CD14-positive monocyte (primary cell): ENCODE measurements around the gene IFT122. TPM values are rescaled to one million over a fixed set of nuclear protein-coding genes. Genes with fewer than 3 reads are reported as not detected.

ENCODE experiments used
- DNase-seq, 3 donors: peaks; one replicate each; pipeline ENCODE4 v3.0.0-alpha.2; 2011 to 2022
- H2AFZ ChIP-seq: 2 replicates; pipeline ENCODE4 v1.6.0; 2012; ENCODE audit warnings: mild to moderate bottlenecking, low read depth, low read length, inconsistent platforms; ENCODE audit not compliant: insufficient read depth, poor library complexity, severe bottlenecking
- H3K27ac ChIP-seq, 2 donors: 1 replicate in 1 of 2; 2 replicates in 1 of 2; pipeline ENCODE4 v1.5.1; 2012 to 2013; ENCODE audit warnings: low read length in 2 of 2, control low read depth in 1 of 2, inconsistent platforms in 1 of 2, low read depth in 1 of 2, mild to moderate bottlenecking in 1 of 2
- H3K27me3 ChIP-seq, 2 donors: one replicate each; pipeline versions ENCODE4 v1.6.0 to v1.6.1; 2011 to 2013; ENCODE audit warnings: low read length in 2 of 2; ENCODE audit not compliant: control insufficient read depth in 2 of 2, insufficient read depth in 2 of 2
- H3K36me3 ChIP-seq, 2 donors: replicated peaks in 1 of 2; 1 replicate in 1 of 2; 2 replicates in 1 of 2; pipeline versions ENCODE4 v1.5.1 to v1.6.1; 2012 to 2013; ENCODE audit warnings: low read length in 2 of 2, control low read depth in 1 of 2, inconsistent platforms in 1 of 2, mild to moderate bottlenecking in 1 of 2; ENCODE audit not compliant: insufficient read depth in 2 of 2, control insufficient read depth in 1 of 2
- H3K4me1 ChIP-seq, 2 donors: 1 replicate in 1 of 2; 2 replicates in 1 of 2; pipeline versions ENCODE4 v1.5.1 to v1.6.1; 2012 to 2013; ENCODE audit warnings: low read length in 2 of 2, control low read depth in 1 of 2, inconsistent platforms in 1 of 2, mild to moderate bottlenecking in 1 of 2, moderate library complexity in 1 of 2; ENCODE audit not compliant: insufficient read depth in 2 of 2, control insufficient read depth in 1 of 2
- H3K4me2 ChIP-seq: replicated peaks from 2 replicates; pipeline ENCODE3; 2012; ENCODE audit warnings: low read length, moderate library complexity, mild to moderate bottlenecking; ENCODE audit not compliant: poor library complexity, severe bottlenecking; ENCODE audit errors: extremely low read depth
- H3K4me3 ChIP-seq, 3 experiments: fragments of 200-600 bp in 1 of 3; sonication (generic) in 1 of 3; replicated peaks in 1 of 3; 1 replicate in 2 of 3; 2 replicates in 1 of 3; pipeline ENCODE4 v1.5.1; 2011 to 2013; ENCODE audit warnings: low read length in 3 of 3, mild to moderate bottlenecking in 3 of 3, control low read depth in 2 of 3, low read depth in 2 of 3, inconsistent platforms in 1 of 3, moderate library complexity in 1 of 3
- H3K79me2 ChIP-seq: 2 replicates; pipeline ENCODE4 v1.6.0; 2012; ENCODE audit warnings: mild to moderate bottlenecking, control low read depth, inconsistent platforms, low read length, moderate library complexity; ENCODE audit not compliant: insufficient read depth
- H3K9ac ChIP-seq: 2 replicates; pipeline ENCODE4 v1.6.0; 2017; ENCODE audit warnings: low read length, mild to moderate bottlenecking; ENCODE audit not compliant: insufficient read depth, poor library complexity, severe bottlenecking
- H3K9me3 ChIP-seq, 2 donors: replicated peaks in 1 of 2; 1 replicate in 1 of 2; 2 replicates in 1 of 2; pipeline versions ENCODE4 v1.5.1 to v1.6.1; 2012 to 2013; ENCODE audit warnings: low read length in 2 of 2, control low read depth in 1 of 2; ENCODE audit not compliant: control insufficient read depth in 1 of 2, insufficient read depth in 1 of 2
- H4K20me1 ChIP-seq: 2 replicates; pipeline ENCODE4 v1.6.0; 2012; ENCODE audit warnings: mild to moderate bottlenecking, low read length, control low read depth, moderate library complexity; ENCODE audit not compliant: insufficient read depth
- H3K27ac Mint-ChIP-seq, 7 donors: one replicate each; pipeline ENCODE4 v1.8.0; 2020; ENCODE audit warnings: mild to moderate bottlenecking in 7 of 7, mixed read lengths in 7 of 7, moderate library complexity in 6 of 7, inconsistent platforms in 2 of 7
- H3K27me3 Mint-ChIP-seq, 3 donors: one replicate each; pipeline ENCODE4 v1.8.0; 2021 to 2022; ENCODE audit warnings: low read depth in 3 of 3, mild to moderate bottlenecking in 3 of 3, mixed read lengths in 3 of 3, moderate library complexity in 3 of 3, inconsistent platforms in 1 of 3
- H3K36me3 Mint-ChIP-seq, 2 donors: one replicate each; pipeline ENCODE4 v1.8.0; 2020; ENCODE audit warnings: mixed read lengths in 2 of 2, inconsistent platforms in 1 of 2, mild to moderate bottlenecking in 1 of 2
- H3K4me1 Mint-ChIP-seq: one replicate; pipeline ENCODE4 v1.8.0; 2020; ENCODE audit warnings: mild to moderate bottlenecking, mixed read lengths
- H3K4me3 Mint-ChIP-seq, 2 donors: one replicate each; pipeline ENCODE4 v1.8.0; 2020; ENCODE audit warnings: mild to moderate bottlenecking in 2 of 2, mixed read lengths in 2 of 2, moderate library complexity in 1 of 2
- H3K9me3 Mint-ChIP-seq, 7 donors: one replicate each; pipeline ENCODE4 v1.8.0; 2020 to 2022; ENCODE audit warnings: mixed read lengths in 7 of 7, mild to moderate bottlenecking in 6 of 7, moderate library complexity in 6 of 7, inconsistent platforms in 2 of 7
- WGBS: methylation state at CpG from one replicate; pipeline ENCODE4 v1.1.5; 2013; ENCODE audit warnings: missing lambda C conversion rate; ENCODE audit not compliant: insufficient coverage; 5-methylcytosine and 5-hydroxymethylcytosine counted together
- intact Hi-C, 2 donors: fragments of 100-400 bp; cut with micrococcal nuclease; formaldehyde crosslinking; loops; one replicate each; pipeline versions ENCODE4 v1.15.0 to v1.15.1; 2023
- polyA plus RNA-seq, 3 donors: library from polyadenylated mRNA; depleted of rRNA in 1 of 3; unstranded in 2 of 3; stranded (reverse) in 1 of 3; fragments of 300-500 nt in 2 of 3; fragments of >200 nt in 1 of 3; fragmentation: Illumina TruSeq in 2 of 3; gene quantifications; 1 replicate in 2 of 3; 2 replicates in 1 of 3; pipeline ENCODE4 v1.2.3, GENCODE V29; 2012 to 2021
- TF ChIP-seq, protein P1 (sequence below): fragments of 200-600 bp; IDR thresholded peaks from one replicate; pipeline ENCODE4 v1.8.0; 2022; ENCODE audit warnings: antibody characterized with exemption, mild to moderate bottlenecking

IFT122 gene
- polyA plus RNA-seq, 3 donors: 3.3 to 12.2 (median 3.6) TPM

DNA sequence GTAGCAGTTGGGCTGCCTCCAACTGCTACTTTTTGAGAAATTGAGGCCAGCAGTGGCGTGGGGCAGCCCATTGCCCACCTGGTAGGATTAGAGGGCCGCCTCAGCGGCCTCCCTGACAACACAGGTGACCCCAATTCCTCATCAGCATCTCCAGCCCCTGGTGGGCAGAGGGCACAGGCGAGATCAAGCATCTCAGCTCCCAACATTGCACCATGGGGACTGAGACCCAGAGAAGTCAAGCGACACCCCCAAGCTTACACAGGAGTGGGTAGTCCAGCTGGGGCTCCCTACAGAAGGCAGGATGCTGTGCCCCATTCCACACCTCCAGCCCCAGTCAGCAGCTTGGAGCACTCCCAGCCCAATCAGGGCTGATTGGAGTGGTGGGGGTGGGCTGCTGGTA lies 102.7 kb downstream of the IFT122 start:
- Mint-ChIP-seq H3K36me3 (no peaks in the 10 kb centered on the region), H3K4me1 (peaks cover 1% of the 10 kb centered on the region), H3K4me3 (no peak overlapping the region), H3K27ac (no peak overlapping the region), H3K27me3 (peaks cover 0 to 4% (median 1%) of the 10 kb centered on the region in 3 donors), H3K9me3 (no peaks in the 10 kb centered on the region)
- no peak overlapping the region for H3K9ac ChIP-seq
- no peaks in the 10 kb centered on the region for H3K79me2 ChIP-seq
- no peak overlapping the region for H3K4me2 ChIP-seq
- no peak overlapping the region for H3K4me3 ChIP-seq
- intact Hi-C loops: no loop called here
- 96% methylated on average over 3 of the region's 5 CpGs for WGBS
- no peaks in the 10 kb centered on the region for H3K36me3 ChIP-seq
- TF ChIP-seq, protein P1, sequence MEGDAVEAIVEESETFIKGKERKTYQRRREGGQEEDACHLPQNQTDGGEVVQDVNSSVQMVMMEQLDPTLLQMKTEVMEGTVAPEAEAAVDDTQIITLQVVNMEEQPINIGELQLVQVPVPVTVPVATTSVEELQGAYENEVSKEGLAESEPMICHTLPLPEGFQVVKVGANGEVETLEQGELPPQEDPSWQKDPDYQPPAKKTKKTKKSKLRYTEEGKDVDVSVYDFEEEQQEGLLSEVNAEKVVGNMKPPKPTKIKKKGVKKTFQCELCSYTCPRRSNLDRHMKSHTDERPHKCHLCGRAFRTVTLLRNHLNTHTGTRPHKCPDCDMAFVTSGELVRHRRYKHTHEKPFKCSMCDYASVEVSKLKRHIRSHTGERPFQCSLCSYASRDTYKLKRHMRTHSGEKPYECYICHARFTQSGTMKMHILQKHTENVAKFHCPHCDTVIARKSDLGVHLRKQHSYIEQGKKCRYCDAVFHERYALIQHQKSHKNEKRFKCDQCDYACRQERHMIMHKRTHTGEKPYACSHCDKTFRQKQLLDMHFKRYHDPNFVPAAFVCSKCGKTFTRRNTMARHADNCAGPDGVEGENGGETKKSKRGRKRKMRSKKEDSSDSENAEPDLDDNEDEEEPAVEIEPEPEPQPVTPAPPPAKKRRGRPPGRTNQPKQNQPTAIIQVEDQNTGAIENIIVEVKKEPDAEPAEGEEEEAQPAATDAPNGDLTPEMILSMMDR: no peak
- no peak for DNase-seq
- no peaks in the 10 kb centered on the region for H4K20me1 ChIP-seq
- H3K27me3 ChIP-seq: no peaks in the 10 kb centered on the region
- no peaks in the 10 kb centered on the region for H3K9me3 ChIP-seq
- no peaks in the 10 kb centered on the region for H3K4me1 ChIP-seq
- H3K27ac ChIP-seq: no peak overlapping the region
- H2AFZ ChIP-seq: no peak overlapping the region

DNA sequence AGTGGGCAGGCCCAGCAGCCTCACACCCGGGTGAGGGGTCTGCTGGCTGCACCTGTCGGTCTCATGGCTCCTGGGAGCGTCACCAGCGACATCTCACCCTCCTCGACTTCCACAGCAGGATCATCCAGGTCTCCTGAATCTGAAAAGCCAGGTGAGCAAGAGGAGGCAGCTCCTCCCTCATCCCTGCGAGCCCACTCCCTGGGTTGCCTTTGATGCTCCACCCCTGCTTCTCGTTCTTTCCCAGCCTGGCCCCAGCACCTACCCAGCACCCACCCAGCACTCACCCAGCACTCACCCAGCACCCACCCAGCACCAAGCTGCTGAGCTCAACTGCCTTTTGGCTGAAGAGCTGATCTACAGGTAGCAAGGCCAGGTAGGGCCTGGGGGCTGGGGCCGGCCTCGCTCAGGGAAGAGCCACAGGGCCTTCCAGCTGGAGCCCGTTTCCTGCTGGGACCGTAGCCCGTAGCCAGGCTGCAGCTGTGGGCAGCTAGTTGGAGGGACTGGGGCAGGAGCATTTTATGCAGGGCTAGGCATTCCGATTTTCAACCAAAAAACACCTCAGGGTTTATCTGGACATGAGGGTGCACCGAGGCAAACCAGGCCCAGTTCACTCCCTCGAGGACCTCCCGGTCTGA lies 103.2 kb downstream of the IFT122 start, which contains the start of gene H1-8:
TSS of gene H1-8 (plus strand) at position 20 of the 635 bp plus-strand sequence. CDS start at position 64, 44 bp downstream.
- 97% methylated on average over 13 of the region's 16 CpGs for WGBS
- peaks cover 0 to 4% (median 1%) of the 10 kb centered on the region in 3 donors for H3K27me3 Mint-ChIP-seq
- H3K4me1 Mint-ChIP-seq: peaks cover 4% of the 10 kb centered on the region
- no peaks in the 10 kb centered on the region for H3K36me3 Mint-ChIP-seq
- H3K4me3 Mint-ChIP-seq: no peak within 1 kb of the TSS
- Histone ChIP-seq H3K79me2 (no peaks in the 10 kb centered on the region), H3K36me3 (no peaks in the 10 kb centered on the region), H3K4me3 (no peak within 1 kb of the TSS), H3K4me2 (no peak within 1 kb of the TSS), H3K27me3 (no peaks in the 10 kb centered on the region), H3K9ac (no peak within 1 kb of the TSS), H3K4me1 (peaks cover 3 to 4% of the 10 kb centered on the region in 2 donors), H3K9me3 (no peaks in the 10 kb centered on the region), H2AFZ (no peak within 1 kb of the TSS), H3K27ac (no peak within 1 kb of the TSS), H4K20me1 (no peaks in the 10 kb centered on the region)
- no peaks in the 10 kb centered on the region for H3K9me3 Mint-ChIP-seq
- TF ChIP-seq, protein P1: no peak
- H3K27ac Mint-ChIP-seq: peak within 1 kb of the TSS in 2 of 7 donors; percentile 14 to 30
- intact Hi-C loops: no loop called here
- DNase-seq: no peak
